Glomerular endothelial cell (primary cell): ENCODE data around the gene SMARCA5. TPM values are rescaled to one million over a fixed set of nuclear protein-coding genes. Genes with fewer than 3 reads are reported as not detected.
"Not testable (repeated sequence)": the region's sequence is repeated elsewhere in the genome, so short reads cannot be mapped to it uniquely, and the experiment has no call there.

Source experiments
- DNase-seq: peaks from one replicate; pipeline ENCODE4 v3.0.0-alpha.2; 2011; ENCODE audit warnings: low read depth, low spot score; ENCODE audit errors: extremely low read depth
- total RNA-seq: library from RNA; depleted of rRNA; stranded (reverse); fragments of >200 nt; gene quantifications from 2 replicates; pipeline ENCODE4 v1.2.3, GENCODE V29; 2015

SMARCA5 gene
- 33.4 and 53.6 TPM in 2 replicates for total RNA-seq

- peak; percentile 97 for DNase-seq
Measured at GRCh38 chr4:143513314-143514168, at the start of gene SMARCA5. TSS of gene SMARCA5 (plus strand) at chr4:143513702. CDS start at chr4:143513925, 223 bp downstream.

DNA sequence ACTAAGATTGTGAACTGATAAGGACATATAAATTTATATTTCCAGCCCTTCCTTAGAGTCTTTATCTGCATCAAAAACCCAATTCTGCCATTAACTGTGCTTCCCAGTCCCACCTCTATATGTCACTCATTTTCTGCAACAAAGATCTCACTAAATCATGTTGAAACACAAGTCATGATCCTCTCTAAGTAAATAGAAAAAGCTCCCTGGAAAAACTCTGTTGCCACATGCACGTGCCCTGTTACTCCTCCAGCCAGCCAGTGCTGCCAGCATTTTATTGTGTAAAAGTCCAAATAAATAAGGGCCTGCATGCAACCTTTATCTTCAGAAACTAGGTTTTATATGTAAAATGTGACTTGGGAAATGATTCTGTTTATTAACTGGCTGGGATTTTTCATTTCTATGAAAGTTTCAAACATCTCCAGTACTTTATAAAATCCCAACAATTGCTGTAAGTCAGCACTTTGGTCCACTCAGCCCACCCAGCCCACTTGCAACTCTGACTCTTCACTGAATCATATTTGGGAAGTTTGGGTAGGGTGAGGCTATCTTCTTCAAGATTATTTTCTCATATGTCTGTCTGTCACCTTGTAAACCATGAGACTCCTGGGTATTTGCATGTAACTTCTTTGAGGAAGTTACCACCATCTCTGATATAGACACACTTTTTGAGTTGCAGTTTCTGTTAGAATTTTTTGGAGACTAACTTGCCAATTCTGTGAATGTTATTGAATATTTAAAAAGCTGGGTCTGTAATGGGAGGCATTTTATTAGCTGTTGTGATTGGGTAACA is 40.0 kb upstream of the SMARCA5 start:
- DNase-seq: no peak

GRCh38 chr4:143477487-143477886 is 36.0 kb upstream of the SMARCA5 start:
- DNase-seq: no peak

DNA sequence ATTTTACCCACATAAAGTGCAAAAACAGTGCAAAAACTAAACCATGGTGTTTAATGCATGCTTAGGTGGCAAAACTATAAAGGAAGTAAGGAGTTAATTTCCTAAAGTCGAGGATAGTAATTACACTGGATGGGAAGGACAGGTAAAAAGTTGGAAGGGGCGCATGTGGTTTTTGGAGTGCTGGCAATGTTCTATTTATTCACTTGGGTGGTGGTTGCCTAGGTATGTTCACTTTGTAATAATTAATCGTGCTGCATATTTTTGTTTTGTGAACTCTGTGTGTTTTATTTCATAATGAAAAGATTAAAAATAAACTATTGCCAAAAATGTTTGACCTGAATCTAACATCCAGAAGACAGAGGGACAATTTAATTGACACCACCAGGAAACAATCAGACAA is 32.1 kb upstream of the SMARCA5 start:
- no peak for DNase-seq

DNA sequence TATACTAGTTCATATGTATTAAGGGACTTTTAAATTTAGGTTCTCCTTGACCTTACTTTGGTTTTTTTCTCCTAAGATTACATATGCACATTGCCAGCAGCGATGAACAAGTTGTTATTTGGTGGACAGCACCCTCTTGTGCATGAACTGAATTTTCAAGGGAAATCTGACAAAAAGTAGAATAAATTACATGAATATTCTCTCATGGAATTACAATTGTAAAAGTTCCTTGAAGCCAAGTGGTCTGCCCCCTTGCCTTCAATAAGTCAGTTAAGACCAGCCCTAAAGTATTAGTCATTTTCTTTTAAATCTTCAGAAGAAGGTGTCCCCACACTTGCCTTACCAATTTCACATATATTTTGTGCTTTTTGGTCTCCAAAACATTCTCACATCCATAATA is 30.7 kb upstream of the SMARCA5 start:
- peak; percentile 27 for DNase-seq

- no peak for DNase-seq
Measured at GRCh38 chr4:143486314-143486713, 27.2 kb upstream of the SMARCA5 start.

DNA sequence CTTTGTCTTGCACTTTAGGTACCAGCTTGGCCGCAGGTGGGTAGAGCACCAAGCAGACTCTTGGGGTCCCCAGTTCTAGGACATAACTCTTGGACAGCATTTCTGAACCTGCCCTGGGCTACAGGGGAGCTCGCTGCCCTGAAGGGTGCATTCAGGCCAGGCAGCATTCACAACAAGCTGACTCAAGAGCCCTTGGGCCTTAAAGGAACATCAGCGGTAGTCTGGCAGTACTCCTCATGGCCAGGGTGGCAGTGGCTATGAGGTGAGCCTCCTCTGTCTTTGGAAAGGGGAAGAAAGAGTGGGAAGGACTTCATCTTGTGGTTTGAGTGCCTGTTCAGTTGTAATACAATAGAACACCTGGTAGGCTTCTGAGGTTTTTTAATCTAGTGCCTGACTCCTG is 24.8 kb upstream of the SMARCA5 start:
- DNase-seq: no peak

DNA sequence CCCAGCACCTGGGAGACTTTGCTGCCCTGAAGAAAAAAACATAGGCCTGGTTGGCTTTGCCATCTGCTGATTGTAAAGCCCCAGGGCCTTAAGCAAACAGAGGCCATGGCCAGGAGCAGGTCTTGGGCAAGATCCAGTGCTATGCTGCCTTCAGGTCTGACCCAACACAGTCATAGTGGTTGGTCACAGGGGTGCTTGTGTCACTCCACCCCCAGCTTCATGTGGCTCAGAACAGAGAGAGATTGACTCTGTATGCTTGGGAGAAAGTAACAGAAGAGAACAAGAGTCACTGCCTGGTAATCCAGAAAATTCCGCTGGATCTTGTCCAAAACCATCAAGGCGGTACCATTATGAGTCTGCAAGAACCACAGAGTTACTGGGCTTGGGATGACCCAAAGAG is 24.4 kb upstream of the SMARCA5 start:
- DNase-seq: no peak

DNA sequence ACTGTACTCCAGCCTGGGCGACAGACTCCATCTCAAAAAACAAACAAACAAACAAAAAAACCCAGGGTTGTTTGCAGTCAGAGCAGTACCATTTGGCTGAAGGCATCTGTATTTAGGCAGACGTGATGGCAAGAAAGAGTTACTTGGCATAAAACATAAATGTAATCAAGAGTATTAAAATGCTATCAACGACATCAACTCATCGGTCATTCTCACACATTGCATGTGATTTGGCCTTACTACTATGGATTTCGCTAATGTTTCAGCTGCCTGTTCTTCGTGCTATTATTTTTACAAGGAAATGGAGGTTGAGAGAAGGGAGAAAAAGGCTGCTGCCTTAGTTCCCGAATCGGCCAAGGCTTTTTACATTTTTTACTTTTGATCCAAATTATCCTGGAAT is 15.5 kb upstream of the SMARCA5 start:
- no peak for DNase-seq

DNA sequence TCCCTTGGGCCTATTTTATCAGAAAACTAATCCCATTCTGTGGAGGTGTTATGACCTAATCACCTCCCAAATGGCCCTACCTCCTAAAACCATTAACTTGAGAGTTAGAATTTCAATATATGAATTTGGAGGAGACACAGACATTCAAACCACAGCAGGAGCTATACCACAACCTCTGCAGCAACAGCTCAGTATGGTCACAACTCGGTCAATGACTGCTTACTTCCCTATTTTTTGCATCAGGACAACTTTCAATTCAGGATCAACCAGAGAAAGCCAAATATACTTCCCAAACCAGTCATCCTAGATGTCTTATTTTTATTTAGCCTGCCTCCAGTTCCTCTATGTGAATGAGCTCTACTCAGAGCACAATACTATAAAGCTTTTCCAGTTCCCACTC is 11.3 kb upstream of the SMARCA5 start:
- DNase-seq: no peak

- no peak for DNase-seq
Measured at GRCh38 chr4:143506031-143506430, 7.5 kb upstream of the SMARCA5 start.

DNA sequence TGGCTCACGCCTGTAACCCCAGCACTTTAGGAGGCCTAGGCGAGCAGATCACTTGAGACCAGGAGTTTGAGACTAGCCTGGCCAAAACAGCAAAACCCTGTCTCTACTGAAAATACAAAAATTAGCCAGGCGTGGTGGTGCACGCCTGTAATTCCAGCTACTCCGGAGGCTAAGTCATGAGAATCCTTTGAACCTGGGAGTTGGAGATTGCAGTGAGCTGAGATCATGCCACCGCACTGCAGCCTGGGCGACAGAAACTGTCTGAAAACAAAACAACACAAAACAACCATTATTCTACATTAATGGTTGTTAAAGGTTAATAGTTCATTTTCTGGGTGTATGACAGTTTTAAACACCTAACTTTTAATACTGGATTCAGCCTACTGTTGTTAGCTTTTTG is 1.6 kb upstream of the SMARCA5 start:
- DNase-seq: no peak

GRCh38 chr4:143512978-143513313 is 556 bp upstream of the SMARCA5 start:
- DNase-seq: peak; percentile 74

- DNase-seq: no peak
Measured at GRCh38 chr4:143514169-143514495, 630 bp downstream of the SMARCA5 start.

DNA sequence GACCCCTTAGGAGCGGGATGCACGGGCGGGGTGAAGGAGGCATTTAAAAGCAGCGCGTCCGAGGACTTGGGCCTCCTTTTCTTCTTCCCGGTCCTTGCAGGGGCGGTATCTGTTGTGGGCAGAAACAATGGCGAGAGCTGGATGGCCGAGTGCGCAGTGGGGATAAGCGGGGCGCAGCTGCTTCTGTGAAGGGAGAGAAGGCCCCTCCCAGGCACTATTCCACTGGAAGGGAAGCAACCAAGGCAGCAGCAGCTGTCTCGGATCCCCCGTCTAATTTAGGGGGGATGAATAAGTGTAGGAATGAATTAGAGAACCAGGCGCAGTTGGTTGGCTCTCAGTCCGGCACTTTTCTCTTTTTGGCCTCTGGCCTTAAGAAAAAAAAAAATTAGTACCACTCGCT is 995 bp downstream of the SMARCA5 start:
- no peak for DNase-seq

DNA sequence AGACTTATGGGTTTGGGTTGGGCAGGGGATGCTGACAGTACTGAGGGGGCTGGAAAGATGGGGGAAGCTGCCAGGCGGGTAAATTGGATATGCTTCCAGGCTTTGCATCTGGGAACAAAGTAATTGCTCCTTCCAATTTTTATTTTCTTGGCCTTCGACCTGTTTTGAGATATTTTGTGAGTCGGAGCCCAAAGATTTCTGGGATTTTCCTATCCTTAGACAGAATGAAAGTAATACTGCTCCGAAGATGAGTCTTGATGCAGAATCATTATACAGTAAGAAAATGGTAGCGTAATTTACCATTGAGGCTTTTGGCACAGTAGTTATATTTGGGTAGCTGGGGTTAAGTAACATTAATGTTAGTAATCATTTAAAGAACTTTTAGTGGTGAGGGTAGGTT is 1.4 kb downstream of the SMARCA5 start:
- DNase-seq: no peak

DNA sequence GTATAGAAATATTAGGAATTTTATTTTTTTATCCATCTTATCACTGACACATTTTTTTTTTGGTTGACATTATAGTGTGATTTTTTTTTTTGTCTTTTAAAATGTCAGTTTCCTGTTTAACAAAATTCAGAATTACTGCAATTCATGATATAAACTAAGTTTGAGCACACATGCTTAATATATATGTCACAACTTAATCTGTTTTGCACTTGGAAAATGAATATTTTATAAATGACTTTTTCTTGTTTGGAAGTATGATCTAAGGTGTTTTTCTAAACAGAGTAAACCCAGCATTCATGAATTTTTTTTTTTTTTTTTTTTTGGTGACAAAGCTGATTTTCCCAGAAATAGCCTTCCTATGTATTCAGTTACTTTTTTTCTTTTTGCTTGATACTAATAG is 2.4 kb downstream of the SMARCA5 start:
- DNase-seq: no peak

GRCh38 chr4:143517764-143518163 is 4.3 kb downstream of the SMARCA5 start:
- no peak for DNase-seq

DNA sequence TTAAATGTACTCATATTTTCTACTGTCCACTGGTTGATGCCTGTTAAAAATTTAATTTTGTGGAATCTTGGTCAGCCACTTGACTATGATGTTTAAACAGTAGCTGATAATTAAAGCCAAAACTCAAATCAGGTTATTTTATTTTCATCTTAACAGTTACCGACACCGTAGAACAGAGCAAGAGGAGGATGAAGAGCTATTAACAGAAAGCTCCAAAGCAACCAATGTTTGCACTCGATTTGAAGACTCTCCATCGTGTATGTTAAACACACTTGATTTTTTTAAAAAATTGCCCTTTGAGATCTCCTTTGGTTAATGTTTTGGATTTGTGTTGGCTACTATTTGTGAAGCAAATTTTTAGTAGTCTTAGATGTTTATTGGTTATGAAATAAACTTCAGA is 10.7 kb downstream of the SMARCA5 start:
- DNase-seq: no peak

DNA sequence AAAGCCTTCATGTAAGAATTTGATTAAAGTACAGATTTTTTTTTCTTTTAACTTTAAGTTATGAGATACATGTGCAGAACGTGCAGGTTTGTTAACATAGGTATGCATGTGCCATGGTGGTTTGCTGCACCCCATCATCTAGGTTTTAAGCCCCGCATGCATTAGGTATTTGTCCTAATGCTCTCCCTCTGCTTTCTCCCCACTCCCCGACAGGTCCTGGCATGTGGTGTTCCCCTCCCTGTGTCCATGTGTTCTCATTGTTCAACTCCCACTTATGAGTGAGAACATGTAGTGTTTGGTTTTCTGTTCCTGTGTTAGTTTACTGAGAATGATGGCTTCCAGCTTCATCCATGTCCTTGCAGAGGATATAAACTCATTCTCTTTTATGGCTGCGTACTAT is 14.5 kb downstream of the SMARCA5 start:
- DNase-seq: not testable (repeated sequence)

DNA sequence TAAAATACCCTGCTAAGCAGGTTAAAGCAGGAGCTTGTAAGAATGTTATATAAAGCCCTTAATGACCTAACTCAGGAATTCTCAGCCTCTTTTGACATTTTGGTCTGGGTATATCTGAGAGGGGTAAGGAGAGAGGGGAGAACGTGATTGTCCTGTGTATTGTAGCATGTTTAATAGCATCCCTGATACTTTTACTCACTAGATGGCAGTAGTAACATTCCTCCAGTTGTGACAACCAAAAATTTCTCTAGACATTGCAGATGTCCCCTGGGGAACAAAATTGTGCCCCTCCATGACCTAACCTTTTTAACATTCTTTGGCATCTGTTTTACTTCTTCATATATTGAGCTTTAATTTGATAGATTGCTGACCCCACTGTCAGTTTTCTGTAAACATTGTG is 17.9 kb downstream of the SMARCA5 start:
- no peak for DNase-seq

DNA sequence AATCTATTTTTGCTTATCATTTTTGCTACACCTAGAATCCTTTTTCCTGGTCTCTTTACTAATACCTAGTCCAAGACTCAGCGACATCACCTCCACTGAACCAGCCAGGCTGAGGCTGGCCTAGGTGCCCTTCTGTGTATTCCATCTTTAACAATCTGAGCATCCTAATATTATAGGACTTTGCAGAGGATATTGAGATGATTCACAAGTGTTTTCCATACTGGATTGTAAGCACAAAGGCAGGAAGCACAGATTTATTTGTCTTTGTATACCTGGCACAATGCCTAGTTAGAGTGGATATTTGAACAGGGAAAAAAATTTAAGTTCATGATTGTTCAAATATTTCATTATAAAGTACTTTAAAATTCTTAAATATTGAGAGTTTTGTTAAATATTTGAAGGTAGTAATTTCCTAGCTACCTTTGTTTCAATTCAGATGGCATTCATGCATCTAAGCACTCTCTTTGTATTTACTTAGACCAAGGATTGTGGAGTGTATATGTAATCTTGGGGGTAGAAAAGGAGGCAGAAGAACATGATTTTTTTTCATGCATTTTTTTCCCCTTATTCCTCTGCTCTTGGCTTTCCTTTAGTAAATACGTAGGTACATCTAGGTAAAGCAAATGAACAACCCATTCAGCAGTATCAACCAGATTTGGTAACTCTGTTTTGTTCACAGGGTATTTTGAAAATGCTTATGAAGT is 18.4 kb downstream of the SMARCA5 start:
- DNase-seq: peak; percentile 66
